ENCODE results near the gene NPY4R2.
"Not testable (repeated sequence)": the region's sequence is repeated elsewhere in the genome, so short reads cannot be mapped to it uniquely, and the experiment has no call there.

DNA sequence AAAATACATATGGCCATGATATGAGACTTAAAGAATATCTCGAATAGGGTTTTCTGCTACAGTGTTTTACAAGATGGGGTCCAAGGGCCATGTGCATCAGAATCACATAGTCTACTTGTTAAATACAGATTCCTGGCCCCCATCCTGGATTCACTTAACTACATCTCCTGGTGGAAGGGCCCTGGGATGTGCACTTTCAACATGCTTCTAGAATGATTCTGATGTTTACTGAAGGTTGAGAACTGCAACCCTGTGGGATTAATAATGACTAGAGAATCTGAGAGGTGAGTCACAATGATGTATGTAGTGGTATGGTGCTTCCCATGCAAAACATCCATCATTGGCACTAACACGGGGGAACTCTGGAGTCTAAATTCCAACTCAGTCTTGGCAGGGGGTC is 2.1 kb downstream of the NPY4R2 start:
- TF ChIP-seq, protein P1, sequence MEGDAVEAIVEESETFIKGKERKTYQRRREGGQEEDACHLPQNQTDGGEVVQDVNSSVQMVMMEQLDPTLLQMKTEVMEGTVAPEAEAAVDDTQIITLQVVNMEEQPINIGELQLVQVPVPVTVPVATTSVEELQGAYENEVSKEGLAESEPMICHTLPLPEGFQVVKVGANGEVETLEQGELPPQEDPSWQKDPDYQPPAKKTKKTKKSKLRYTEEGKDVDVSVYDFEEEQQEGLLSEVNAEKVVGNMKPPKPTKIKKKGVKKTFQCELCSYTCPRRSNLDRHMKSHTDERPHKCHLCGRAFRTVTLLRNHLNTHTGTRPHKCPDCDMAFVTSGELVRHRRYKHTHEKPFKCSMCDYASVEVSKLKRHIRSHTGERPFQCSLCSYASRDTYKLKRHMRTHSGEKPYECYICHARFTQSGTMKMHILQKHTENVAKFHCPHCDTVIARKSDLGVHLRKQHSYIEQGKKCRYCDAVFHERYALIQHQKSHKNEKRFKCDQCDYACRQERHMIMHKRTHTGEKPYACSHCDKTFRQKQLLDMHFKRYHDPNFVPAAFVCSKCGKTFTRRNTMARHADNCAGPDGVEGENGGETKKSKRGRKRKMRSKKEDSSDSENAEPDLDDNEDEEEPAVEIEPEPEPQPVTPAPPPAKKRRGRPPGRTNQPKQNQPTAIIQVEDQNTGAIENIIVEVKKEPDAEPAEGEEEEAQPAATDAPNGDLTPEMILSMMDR (IDR thresholded peaks at IDR 0.05), result not testable (repeated sequence)
- not testable (repeated sequence) for TF ChIP-seq POLR2A, POLR2AphosphoS5 (IDR thresholded peaks at IDR 0.05)

Data from prostate gland (tissue), 2 donors.